HepG2 (cell line): ENCODE measurements around the gene CCR2. TPM values are rescaled to one million over a fixed set of nuclear protein-coding genes. Genes with fewer than 3 reads are reported as not detected.

Experiments used
- ATAC-seq: fragments of 200-7000 bp; cut with Tn5 transposase; 3 replicates; pipeline ENCODE4 v1.9.1; 2020; ENCODE audit warnings: mild to moderate bottlenecking, moderate library complexity
- BruUV-seq: library from RNA; stranded (reverse); fragments of 400-500 nt; replicated peaks from 2 replicates; lab custom pipeline; 2021; lab: Mats Ljungman, UMichigan
- CTCF ChIA-PET: fragments of 300-600 bp; formaldehyde crosslinking; extraction: SDS; loops from one replicate; lab custom pipeline; 2021; ENCODE audit warnings: low total read pairs, inconsistent platforms, low intra/inter-chr PET ratio; lab: Yijun Ruan, JAX
- POLR2A ChIA-PET: fragments of 350-600 bp; sonication (Branson Sonifier 250); formaldehyde crosslinking; loops from one replicate; lab custom pipeline; 2020; ENCODE audit warnings: antibody characterized with exemption, inconsistent platforms; lab: Yijun Ruan, JAX
- DNase-seq: peaks from one replicate; pipeline ENCODE4 v3.0.0-alpha.2; 2015; ENCODE audit warnings: low spot score
- FAIRE-seq: peaks from 3 replicates; lab custom pipeline; 2011; peaks lifted over from hg19 to GRCh38; lab: Jason Lieb, UNC
- H2AFZ ChIP-seq: one replicate; pipeline ENCODE4 v1.6.1; 2011; ENCODE audit warnings: low read length, inconsistent platforms
- H3K27ac ChIP-seq: fragments of 300-600 bp; 3 replicates; pipeline ENCODE4 v1.8.0; 2011; ENCODE audit warnings: mixed run types, mild to moderate bottlenecking, mixed read lengths, low read length, inconsistent platforms; ENCODE audit not compliant: insufficient read depth; ENCODE audit errors: extremely low read length
- H3K27me3 ChIP-seq, 2 experiments: fragments of 200-600 bp in 1 of 2; 2 replicates in 1 of 2; 3 replicates in 1 of 2; pipeline versions ENCODE4 v1.6.0 to v1.8.0; 2011; ENCODE audit warnings: low read length in 2 of 2, mild to moderate bottlenecking in 2 of 2, moderate library complexity in 2 of 2, inconsistent platforms in 1 of 2; ENCODE audit not compliant: insufficient read depth in 2 of 2, control insufficient read depth in 1 of 2
- H3K36me3 ChIP-seq, 2 experiments: fragments of 200-600 bp in 1 of 2; replicated peaks in 1 of 2; 2 replicates in 1 of 2; 3 replicates in 1 of 2; pipeline versions ENCODE4 v1.5.1 to v1.8.0; 2011; ENCODE audit warnings: low read length in 2 of 2, inconsistent platforms in 1 of 2; ENCODE audit not compliant: insufficient read depth in 2 of 2, control insufficient read depth in 1 of 2
- H3K4me1 ChIP-seq: 2 replicates; pipeline ENCODE4 v1.5.1; 2012; ENCODE audit warnings: low read length, inconsistent platforms; ENCODE audit not compliant: insufficient read depth
- H3K4me2 ChIP-seq: 2 replicates; pipeline ENCODE4 v1.6.0; 2011; ENCODE audit warnings: low read depth, low read length, inconsistent platforms
- H3K4me3 ChIP-seq, 3 experiments: fragments of 200-600 bp in 1 of 3; sonication (generic), shearing (Covaris generic) in 1 of 3; replicated peaks in 1 of 3; 2 replicates each; pipeline ENCODE4 v1.5.1; 2011 to 2016; ENCODE audit warnings: low read length in 3 of 3, inconsistent platforms in 2 of 3, low read depth in 2 of 3, mild to moderate bottlenecking in 2 of 3, control low read depth in 1 of 3, mixed read lengths in 1 of 3; ENCODE audit not compliant: insufficient read depth in 1 of 3
- H3K79me2 ChIP-seq: one replicate; pipeline ENCODE4 v1.6.1; 2011; ENCODE audit warnings: low read length, inconsistent platforms; ENCODE audit not compliant: insufficient read depth
- H3K9ac ChIP-seq: 2 replicates; pipeline ENCODE4 v1.6.0; 2011; ENCODE audit warnings: mild to moderate bottlenecking, low read depth, low read length, inconsistent platforms; ENCODE audit not compliant: insufficient read depth
- H3K9me3 ChIP-seq: 2 replicates; pipeline ENCODE4 v1.5.1; 2012; ENCODE audit warnings: mild to moderate bottlenecking, low read length
- H4K20me1 ChIP-seq: 2 replicates; pipeline ENCODE4 v1.6.0; 2011; ENCODE audit warnings: inconsistent platforms, mild to moderate bottlenecking, low read length, moderate library complexity; ENCODE audit not compliant: insufficient read depth
- ATAD3A ChIP-seq: sonication (generic); formaldehyde crosslinking; IDR thresholded peaks from 2 replicates; pipeline ENCODE4 v1.4.0; 2020; ENCODE audit warnings: missing genetic modification reagents
- DPF2 ChIP-seq: sonication (generic); formaldehyde crosslinking; IDR thresholded peaks from 2 replicates; pipeline ENCODE4 v1.4.0; 2020; ENCODE audit warnings: mild to moderate bottlenecking, low read depth, missing genetic modification reagents, borderline replicate concordance
- ETV5 ChIP-seq: IDR thresholded peaks from 2 replicates; pipeline ENCODE4 v1.6.1; 2018; ENCODE audit warnings: missing biosample characterization, missing genetic modification reagents, inconsistent platforms, borderline replicate concordance
- MEIS2 ChIP-seq: sonication (generic); formaldehyde crosslinking; IDR thresholded peaks from 2 replicates; pipeline ENCODE4 v1.9.0; 2021; ENCODE audit warnings: mild to moderate bottlenecking, missing genetic modification reagents
- PHF8 ChIP-seq: sonication (generic); formaldehyde crosslinking; IDR thresholded peaks from 2 replicates; pipeline ENCODE4 v1.5.0; 2020; ENCODE audit warnings: missing genetic modification reagents
- POLR2AphosphoS2 ChIP-seq: IDR thresholded peaks from 2 replicates; pipeline ENCODE4 v1.6.1; 2011; ENCODE audit warnings: low read depth, low read length, improper control_type of control experiment
- SETDB1 ChIP-seq: sonication (generic); formaldehyde crosslinking; IDR thresholded peaks from 2 replicates; pipeline ENCODE4 v1.5.1; 2020; ENCODE audit warnings: missing genetic modification reagents, mild to moderate bottlenecking, borderline replicate concordance
- TGIF2 ChIP-seq: IDR thresholded peaks from 2 replicates; pipeline ENCODE4 v1.6.1; 2016; ENCODE audit warnings: control low read depth, missing compliant biosample characterization
- ZBED4 ChIP-seq: sonication (generic); formaldehyde crosslinking; IDR thresholded peaks from 2 replicates; pipeline ENCODE4 v1.4.0; 2020; ENCODE audit warnings: missing genetic modification reagents, borderline replicate concordance
- ZNF251 ChIP-seq: sonication (generic); formaldehyde crosslinking; IDR thresholded peaks from 2 replicates; pipeline ENCODE4 v1.9.0; 2021; ENCODE audit warnings: mild to moderate bottlenecking, missing genetic modification reagents
- ZNF33A ChIP-seq: sonication (generic); formaldehyde crosslinking; IDR thresholded peaks from 2 replicates; pipeline ENCODE4 v1.5.1; 2020; ENCODE audit warnings: missing genetic modification reagents, mild to moderate bottlenecking, moderate library complexity, borderline replicate concordance
- ZNF570 ChIP-seq: sonication (generic); formaldehyde crosslinking; IDR thresholded peaks from 2 replicates; pipeline ENCODE4 v1.4.0; 2020; ENCODE audit warnings: mild to moderate bottlenecking, missing genetic modification reagents, borderline replicate concordance
- ZNF609 ChIP-seq: sonication (generic); formaldehyde crosslinking; IDR thresholded peaks from 2 replicates; pipeline ENCODE4 v1.4.0; 2020; ENCODE audit warnings: mild to moderate bottlenecking, missing genetic modification reagents, borderline replicate concordance
- ZNF660 ChIP-seq: sonication (generic); formaldehyde crosslinking; IDR thresholded peaks from 2 replicates; pipeline ENCODE4 v1.5.1; 2020; ENCODE audit warnings: mild to moderate bottlenecking, low read depth, missing genetic modification reagents, borderline replicate concordance
- ZNF724P ChIP-seq: sonication (generic); formaldehyde crosslinking; IDR thresholded peaks from 2 replicates; pipeline ENCODE4 v1.8.0; 2022; ENCODE audit warnings: missing genetic modification reagents, borderline replicate concordance
- ZNF777 ChIP-seq: sonication (generic); formaldehyde crosslinking; IDR thresholded peaks from 2 replicates; pipeline ENCODE4 v1.4.0; 2020; ENCODE audit warnings: missing genetic modification reagents
- ZNF816 ChIP-seq: sonication (generic); formaldehyde crosslinking; IDR thresholded peaks from 2 replicates; pipeline ENCODE4 v1.8.0; 2022; ENCODE audit warnings: missing genetic modification reagents, mild to moderate bottlenecking, borderline replicate concordance
- ZNF891 ChIP-seq: sonication (generic); formaldehyde crosslinking; IDR thresholded peaks from 2 replicates; pipeline ENCODE4 v1.5.0; 2020; ENCODE audit warnings: mild to moderate bottlenecking, missing genetic modification reagents
- in situ Hi-C: cut with HindIII; loops from 2 replicates; pipeline ENCODE4 v1.10.0; 2017; ENCODE audit warnings: low pct_unique_long_range_greater_than_20kb; ENCODE audit not compliant: extremely low pct_ligation_motif_present
- intact Hi-C: fragments of 100-400 bp; cut with micrococcal nuclease; formaldehyde crosslinking; loops from one replicate; pipeline ENCODE4 v1.10.0; 2022; ENCODE audit not compliant: unreplicated experiment
- polyA plus RNA-seq, 8 experiments: library from polyadenylated mRNA; depleted of rRNA in 3 of 8; stranded (reverse) in 7 of 8; unstranded in 1 of 8; fragments of >200 nt; fragmentation: Illumina TruSeq in 4 of 8; extraction: Trizol in 4 of 8; gene quantifications; 2 replicates each; pipeline versions ENCODE4 v1.2.1 to v1.2.3, GENCODE V29; 2011 to 2016; ENCODE audit warnings: low read depth in 4 of 8, missing spikeins in 1 of 8, mixed read lengths in 1 of 8; ENCODE audit not compliant: insufficient read depth in 1 of 8
- total RNA-seq, 5 experiments: library from RNA; depleted of rRNA; stranded (reverse); fragments of >200 nt; fragmentation: Illumina TruSeq; extraction: Trizol; gene quantifications; 2 replicates each; pipeline ENCODE4 v1.2.3, GENCODE V29; 2016; ENCODE audit warnings: low read depth in 1 of 5

CCR2 gene
- total and polyA plus RNA-seq, 2 of the 13 experiments (the other 11 are each of a cell fraction or from before 2014, with no cell fraction given) = not detected

- H3K4me3 ChIP-seq = no peak overlapping the region
- in situ Hi-C loops (no loop called here), intact Hi-C loops (no loop called here)
- H3K4me2 ChIP-seq = no peak overlapping the region
- no peaks in the 10 kb centered on the region for H4K20me1 ChIP-seq
- H3K4me1 ChIP-seq = no peaks in the 10 kb centered on the region
- no peak for FAIRE-seq
- H3K27me3 ChIP-seq = no peaks in the 10 kb centered on the region
- no peak for TF ChIP-seq POLR2AphosphoS2
- TF ChIP-seq ZNF724P (CRISPR knock-in tag) = no peak
- no peak for TF ChIP-seq ZNF660 (CRISPR knock-in tag)
- TF ChIP-seq ZNF777 = no peak
- TF ChIP-seq ZBED4 (CRISPR knock-in tag) = no peak
- TF ChIP-seq TGIF2 (CRISPR knock-in tag) = no peak
- no peak for TF ChIP-seq DPF2 (CRISPR knock-in tag)
- TF ChIP-seq SETDB1 (CRISPR knock-in tag) = no peak
- TF ChIP-seq ATAD3A = no peak
- TF ChIP-seq ZNF816 (CRISPR knock-in tag) = no peak
- no peak for TF ChIP-seq PHF8 (CRISPR knock-in tag)
- TF ChIP-seq ZNF33A = no peak
- no peak for TF ChIP-seq MEIS2 (CRISPR knock-in tag)
- no peak for TF ChIP-seq ZNF251 (CRISPR knock-in tag)
- no peak for TF ChIP-seq ZNF570 (CRISPR knock-in tag)
- TF ChIP-seq ZNF891 (CRISPR knock-in tag) = no peak
- TF ChIP-seq ZNF609 (CRISPR knock-in tag) = no peak
- no peak for TF ChIP-seq ETV5
- TF ChIP-seq, all 625 proteins: peak for 0
- ATAC-seq (no peak), DNase-seq (no peak)
- BruUV-seq = no TSS peak
- ChIA-PET CTCF (no interaction called here), POLR2A (no interaction called here)
- H3K27ac ChIP-seq = no peak overlapping the region
- H3K36me3 ChIP-seq = no peaks in the 10 kb centered on the region
- H2AFZ ChIP-seq = no peak overlapping the region
- no peaks in the 10 kb centered on the region for H3K79me2 ChIP-seq
- no peak overlapping the region for H3K9ac ChIP-seq
- peaks cover 29% of the 10 kb centered on the region for H3K9me3 ChIP-seq
Observed at GRCh38 chr3:46337911-46338310, 16.0 kb upstream of the CCR2 start.
